GM12878 (cell line): ENCODE measurements around the gene VIPR2.

Experiments
- EZH2 ChIP-seq: IDR thresholded peaks from 2 replicates; pipeline ENCODE4 v1.6.1; 2012; ENCODE audit warnings: low read depth, mild to moderate bottlenecking, control low read depth, inconsistent platforms, low read length, borderline replicate concordance; ENCODE audit not compliant: control insufficient read depth
- POLR2AphosphoS5 ChIP-seq: IDR thresholded peaks from 2 replicates; pipeline ENCODE4 v1.6.1; 2011; ENCODE audit warnings: mild to moderate bottlenecking, low read length, inconsistent platforms
- RAD21 ChIP-seq: IDR thresholded peaks from 2 replicates; pipeline ENCODE4 v1.6.1; 2011; ENCODE audit warnings: mild to moderate bottlenecking, low read depth, low read length, moderate library complexity; ENCODE audit not compliant: insufficient read depth
- TARDBP ChIP-seq: IDR thresholded peaks from 2 replicates; pipeline ENCODE4 v1.6.1; 2016; ENCODE audit warnings: borderline replicate concordance
- TF ChIP-seq, protein P1 (sequence below), 3 experiments: IDR thresholded peaks in 2 of 3; conservative IDR thresholded peaks in 1 of 3; 2 replicates each; pipeline ENCODE4 v1.5.1; 2011; ENCODE audit warnings: low read depth in 3 of 3, low read length in 3 of 3, mild to moderate bottlenecking in 3 of 3, control low read depth in 2 of 3, moderate library complexity in 2 of 3, inconsistent platforms in 1 of 3, mixed read lengths in 1 of 3; ENCODE audit not compliant: control insufficient read depth in 2 of 3, insufficient read depth in 1 of 3; ENCODE audit errors: extremely low read depth in 1 of 3
- TF ChIP-seq, protein P2 (sequence below): fragments of 450-650 bp; IDR thresholded peaks from 2 replicates; pipeline ENCODE4 v1.6.1; 2016; ENCODE audit warnings: mild to moderate bottlenecking

DNA sequence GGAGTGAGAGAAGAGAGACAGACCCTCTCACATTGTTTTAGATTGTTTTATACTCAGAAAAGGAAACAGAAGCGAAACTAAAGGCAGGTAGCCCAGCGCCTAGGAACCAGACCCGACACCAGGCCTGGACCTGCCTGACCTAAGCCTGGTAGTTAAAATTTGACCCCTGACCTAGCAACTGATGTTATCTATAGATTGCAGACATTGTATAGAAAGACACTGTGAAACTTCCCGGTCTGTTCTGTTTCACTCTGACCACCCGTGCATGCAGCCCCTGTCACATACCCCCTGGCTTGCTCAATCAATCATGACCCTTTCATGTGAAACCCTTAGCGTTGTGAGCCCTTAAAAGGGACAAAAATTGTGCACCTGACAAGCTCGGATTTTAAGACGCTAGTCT is 31.6 kb downstream of the VIPR2 start:
- no peak for TF ChIP-seq EZH2
- TF ChIP-seq, protein P1, sequence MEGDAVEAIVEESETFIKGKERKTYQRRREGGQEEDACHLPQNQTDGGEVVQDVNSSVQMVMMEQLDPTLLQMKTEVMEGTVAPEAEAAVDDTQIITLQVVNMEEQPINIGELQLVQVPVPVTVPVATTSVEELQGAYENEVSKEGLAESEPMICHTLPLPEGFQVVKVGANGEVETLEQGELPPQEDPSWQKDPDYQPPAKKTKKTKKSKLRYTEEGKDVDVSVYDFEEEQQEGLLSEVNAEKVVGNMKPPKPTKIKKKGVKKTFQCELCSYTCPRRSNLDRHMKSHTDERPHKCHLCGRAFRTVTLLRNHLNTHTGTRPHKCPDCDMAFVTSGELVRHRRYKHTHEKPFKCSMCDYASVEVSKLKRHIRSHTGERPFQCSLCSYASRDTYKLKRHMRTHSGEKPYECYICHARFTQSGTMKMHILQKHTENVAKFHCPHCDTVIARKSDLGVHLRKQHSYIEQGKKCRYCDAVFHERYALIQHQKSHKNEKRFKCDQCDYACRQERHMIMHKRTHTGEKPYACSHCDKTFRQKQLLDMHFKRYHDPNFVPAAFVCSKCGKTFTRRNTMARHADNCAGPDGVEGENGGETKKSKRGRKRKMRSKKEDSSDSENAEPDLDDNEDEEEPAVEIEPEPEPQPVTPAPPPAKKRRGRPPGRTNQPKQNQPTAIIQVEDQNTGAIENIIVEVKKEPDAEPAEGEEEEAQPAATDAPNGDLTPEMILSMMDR (IDR thresholded peaks at IDR 0.05 in 2 of 3, conservative IDR thresholded peaks at IDR 0.05 in 1 of 3; ENCODE audit: control insufficient read depth in 2 of 3, extremely low read depth in 1 of 3, insufficient read depth in 1 of 3, low read depth in 3 of 3, low read length in 3 of 3) = no peak
- TF ChIP-seq, protein P2, sequence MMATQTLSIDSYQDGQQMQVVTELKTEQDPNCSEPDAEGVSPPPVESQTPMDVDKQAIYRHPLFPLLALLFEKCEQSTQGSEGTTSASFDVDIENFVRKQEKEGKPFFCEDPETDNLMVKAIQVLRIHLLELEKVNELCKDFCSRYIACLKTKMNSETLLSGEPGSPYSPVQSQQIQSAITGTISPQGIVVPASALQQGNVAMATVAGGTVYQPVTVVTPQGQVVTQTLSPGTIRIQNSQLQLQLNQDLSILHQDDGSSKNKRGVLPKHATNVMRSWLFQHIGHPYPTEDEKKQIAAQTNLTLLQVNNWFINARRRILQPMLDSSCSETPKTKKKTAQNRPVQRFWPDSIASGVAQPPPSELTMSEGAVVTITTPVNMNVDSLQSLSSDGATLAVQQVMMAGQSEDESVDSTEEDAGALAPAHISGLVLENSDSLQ = no peak
- no peak for TF ChIP-seq RAD21
- no peak for TF ChIP-seq TARDBP
- no peak for TF ChIP-seq POLR2AphosphoS5
